Measurements from ENCODE around the gene TIMMDC1.

TIMMDC1 gene

GRCh38 chr3:119530456-119530855 lies 32.1 kb downstream of the TIMMDC1 start:
- Histone ChIP-seq H4K91ac (ENCODE audit: low read depth, low read length) (no peak overlapping the region), H3K79me2 (ENCODE audit: control insufficient read depth, insufficient read depth, low read length, poor library complexity) (no peaks in the 10 kb centered on the region), H3K14ac (ENCODE audit: low read length) (no peak overlapping the region), H4K12ac (ENCODE audit: low read depth, low read length) (no peak overlapping the region), H2AK5ac (ENCODE audit: low read length) (no peak overlapping the region), H4K8ac (ENCODE audit: low read depth, low read length) (no peak overlapping the region), H3K36me3 (ENCODE audit: control insufficient read depth in 1 of 2, insufficient read depth in 2 of 2, low read length in 2 of 2) (peaks cover 0 to under 1% of the 10 kb centered on the region in 2 experiments), H3K4me1 (ENCODE audit: control insufficient read depth in 1 of 2, insufficient read depth in 2 of 2, low read length in 2 of 2) (no peaks in the 10 kb centered on the region), H2BK5ac (ENCODE audit: low read depth, low read length, poor library complexity) (no peak overlapping the region), H3K27me3 (ENCODE audit: insufficient read depth, low read length) (no peaks in the 10 kb centered on the region), H2BK120ac (ENCODE audit: insufficient read depth, low read length, poor library complexity) (no peak overlapping the region), H3K4me3 (ENCODE audit: low read depth, low read length) (no peak overlapping the region), H3K23ac (ENCODE audit: low read length) (no peak overlapping the region), H3K4ac (ENCODE audit: low read depth, low read length) (no peak overlapping the region), H3K27ac (ENCODE audit: low read depth, low read length) (no peak overlapping the region), H3K9ac (ENCODE audit: low read length) (no peak overlapping the region), H3K4me2 (ENCODE audit: low read length) (no peak overlapping the region), H2AFZ (ENCODE audit: insufficient read depth, low read length, poor library complexity) (no peak overlapping the region), H2BK12ac (ENCODE audit: low read length) (no peak overlapping the region), H3K79me1 (ENCODE audit: low read length) (no peaks in the 10 kb centered on the region), H3K18ac (ENCODE audit: low read length) (no peak overlapping the region), H3K9me3 (ENCODE audit: insufficient read depth, low read depth, low read length) (no peaks in the 10 kb centered on the region)
- no peak for DNase-seq
- no CpG with 5 or more reads among the region's 2 CpGs for WGBS (ENCODE audit: extremely low coverage, insufficient coverage, insufficient read length)

- H3K79me2 ChIP-seq (ENCODE audit: control insufficient read depth, insufficient read depth, low read length, poor library complexity): no peaks in the 10 kb centered on the region
- H3K14ac ChIP-seq (ENCODE audit: low read length): no peak overlapping the region
- no CpG with 5 or more reads among the region's 4 CpGs for WGBS (ENCODE audit: extremely low coverage, insufficient coverage, insufficient read length)
Measured at GRCh38 chr3:119531151-119531550, 32.8 kb downstream of the TIMMDC1 start.

GRCh38 chr3:119534296-119534695 lies 35.9 kb downstream of the TIMMDC1 start:
- no peak overlapping the region for H2BK5ac ChIP-seq (ENCODE audit: low read depth, low read length, poor library complexity)
- H2AFZ ChIP-seq (ENCODE audit: insufficient read depth, low read length, poor library complexity): no peak overlapping the region
- no peaks in the 10 kb centered on the region for H3K4me1 ChIP-seq (ENCODE audit: control insufficient read depth in 1 of 2, insufficient read depth in 2 of 2, low read length in 2 of 2)
- H3K14ac ChIP-seq (ENCODE audit: low read length): no peak overlapping the region
- H2BK12ac ChIP-seq (ENCODE audit: low read length): no peak overlapping the region
- no peaks in the 10 kb centered on the region for H3K79me1 ChIP-seq (ENCODE audit: low read length)
- no peak overlapping the region for H3K4me3 ChIP-seq (ENCODE audit: low read depth, low read length)
- H3K4me2 ChIP-seq (ENCODE audit: low read length): no peak overlapping the region
- no peak overlapping the region for H3K18ac ChIP-seq (ENCODE audit: low read length)
- no peak for DNase-seq
- WGBS (ENCODE audit: extremely low coverage, insufficient coverage, insufficient read length): no CpG with 5 or more reads among the region's 1 CpG
- no peaks in the 10 kb centered on the region for H3K9me3 ChIP-seq (ENCODE audit: insufficient read depth, low read depth, low read length)
- no peak overlapping the region for H3K23ac ChIP-seq (ENCODE audit: low read length)
- no peaks in the 10 kb centered on the region for H3K36me3 ChIP-seq (ENCODE audit: control insufficient read depth in 1 of 2, insufficient read depth in 2 of 2, low read length in 2 of 2)
- no peaks in the 10 kb centered on the region for H3K27me3 ChIP-seq (ENCODE audit: insufficient read depth, low read length)
- H3K4ac ChIP-seq (ENCODE audit: low read depth, low read length): no peak overlapping the region
- H4K12ac ChIP-seq (ENCODE audit: low read depth, low read length): no peak overlapping the region
- no peak overlapping the region for H2BK120ac ChIP-seq (ENCODE audit: insufficient read depth, low read length, poor library complexity)
- no peak overlapping the region for H3K27ac ChIP-seq (ENCODE audit: low read depth, low read length)
- H4K91ac ChIP-seq (ENCODE audit: low read depth, low read length): no peak overlapping the region
- H4K8ac ChIP-seq (ENCODE audit: low read depth, low read length): no peak overlapping the region
- H3K79me2 ChIP-seq (ENCODE audit: control insufficient read depth, insufficient read depth, low read length, poor library complexity): no peaks in the 10 kb centered on the region
- H2AK5ac ChIP-seq (ENCODE audit: low read length): no peak overlapping the region
- H3K9ac ChIP-seq (ENCODE audit: low read length): no peak overlapping the region

More at GRCh38 chr3:119531151-119531550, 32.8 kb downstream of the TIMMDC1 start:
- Histone ChIP-seq H2BK12ac (ENCODE audit: low read length) (no peak overlapping the region), H4K12ac (ENCODE audit: low read depth, low read length) (no peak overlapping the region), H2BK5ac (ENCODE audit: low read depth, low read length, poor library complexity) (no peak overlapping the region), H3K4me1 (ENCODE audit: control insufficient read depth in 1 of 2, insufficient read depth in 2 of 2, low read length in 2 of 2) (no peaks in the 10 kb centered on the region), H2BK120ac (ENCODE audit: insufficient read depth, low read length, poor library complexity) (no peak overlapping the region), H4K91ac (ENCODE audit: low read depth, low read length) (no peak overlapping the region), H2AFZ (ENCODE audit: insufficient read depth, low read length, poor library complexity) (no peak overlapping the region), H3K9me3 (ENCODE audit: insufficient read depth, low read depth, low read length) (no peaks in the 10 kb centered on the region), H2AK5ac (ENCODE audit: low read length) (no peak overlapping the region), H3K27ac (ENCODE audit: low read depth, low read length) (no peak overlapping the region), H3K27me3 (ENCODE audit: insufficient read depth, low read length) (no peaks in the 10 kb centered on the region), H3K9ac (ENCODE audit: low read length) (no peak overlapping the region), H3K4me3 (ENCODE audit: low read depth, low read length) (no peak overlapping the region), H3K18ac (ENCODE audit: low read length) (no peak overlapping the region), H4K8ac (ENCODE audit: low read depth, low read length) (no peak overlapping the region), H3K36me3 (ENCODE audit: control insufficient read depth in 1 of 2, insufficient read depth in 2 of 2, low read length in 2 of 2) (no peaks in the 10 kb centered on the region), H3K79me1 (ENCODE audit: low read length) (no peaks in the 10 kb centered on the region), H3K4ac (ENCODE audit: low read depth, low read length) (no peak overlapping the region), H3K4me2 (ENCODE audit: low read length) (no peak overlapping the region), H3K23ac (ENCODE audit: low read length) (no peak overlapping the region)
- no peak for DNase-seq

- no CpG with 5 or more reads among the region's 4 CpGs for WGBS (ENCODE audit: extremely low coverage, insufficient coverage, insufficient read length)
Measured at GRCh38 chr3:119536757-119537156, 38.4 kb downstream of the TIMMDC1 start.

More at GRCh38 chr3:119536757-119537156, 38.4 kb downstream of the TIMMDC1 start:
- no peak overlapping the region for H3K9ac ChIP-seq (ENCODE audit: low read length)
- H3K27ac ChIP-seq (ENCODE audit: low read depth, low read length): no peak overlapping the region
- H3K14ac ChIP-seq (ENCODE audit: low read length): no peak overlapping the region
- no peak overlapping the region for H4K8ac ChIP-seq (ENCODE audit: low read depth, low read length)
- no peak overlapping the region for H2BK120ac ChIP-seq (ENCODE audit: insufficient read depth, low read length, poor library complexity)
- H3K23ac ChIP-seq (ENCODE audit: low read length): no peak overlapping the region
- no peaks in the 10 kb centered on the region for H3K4me1 ChIP-seq (ENCODE audit: control insufficient read depth in 1 of 2, insufficient read depth in 2 of 2, low read length in 2 of 2)
- no peak for DNase-seq
- no peaks in the 10 kb centered on the region for H3K79me1 ChIP-seq (ENCODE audit: low read length)
- H3K18ac ChIP-seq (ENCODE audit: low read length): no peak overlapping the region
- no peak overlapping the region for H2AK5ac ChIP-seq (ENCODE audit: low read length)
- H4K91ac ChIP-seq (ENCODE audit: low read depth, low read length): no peak overlapping the region
- no peaks in the 10 kb centered on the region for H3K27me3 ChIP-seq (ENCODE audit: insufficient read depth, low read length)
- H3K4me3 ChIP-seq (ENCODE audit: low read depth, low read length): no peak overlapping the region
- H4K12ac ChIP-seq (ENCODE audit: low read depth, low read length): no peak overlapping the region
- H3K4me2 ChIP-seq (ENCODE audit: low read length): no peak overlapping the region
- H3K4ac ChIP-seq (ENCODE audit: low read depth, low read length): no peak overlapping the region
- no peaks in the 10 kb centered on the region for H3K36me3 ChIP-seq (ENCODE audit: control insufficient read depth in 1 of 2, insufficient read depth in 2 of 2, low read length in 2 of 2)
- no peak overlapping the region for H2AFZ ChIP-seq (ENCODE audit: insufficient read depth, low read length, poor library complexity)
- H3K79me2 ChIP-seq (ENCODE audit: control insufficient read depth, insufficient read depth, low read length, poor library complexity): no peaks in the 10 kb centered on the region
- H3K9me3 ChIP-seq (ENCODE audit: insufficient read depth, low read depth, low read length): no peaks in the 10 kb centered on the region
- H2BK12ac ChIP-seq (ENCODE audit: low read length): no peak overlapping the region
- no peak overlapping the region for H2BK5ac ChIP-seq (ENCODE audit: low read depth, low read length, poor library complexity)
